NCI-H2081 treated with DMSO at 0.1 percent for 48 hours (cell line): ENCODE data around the gene POM121C.
"Not testable (repeated sequence)": the region's sequence is repeated elsewhere in the genome, so short reads cannot be mapped to it uniquely, and the experiment has no call there.

Experiments used
- DNase-seq: peaks from one replicate; lab custom pipeline; 2025; lab: John Stamatoyannopoulos, UW

The POM121C gene

GRCh38 chr7:75423481-75423880 is 62.6 kb downstream of the POM121C start:
- DNase-seq, result not testable (repeated sequence)

GRCh38 chr7:75421798-75422710 is 64.0 kb downstream of the POM121C start:
- DNase-seq, result not testable (repeated sequence)

- DNase-seq, result not testable (repeated sequence)
These were observed 65.9 kb downstream of the POM121C start for GRCh38 chr7:75420152-75420551.

GRCh38 chr7:75419693-75420092 is 66.4 kb downstream of the POM121C start:
- not testable (repeated sequence) for DNase-seq

GRCh38 chr7:75419210-75419609 is 66.9 kb downstream of the POM121C start:
- DNase-seq, result not testable (repeated sequence)

- DNase-seq, result not testable (repeated sequence)
These were observed 67.7 kb downstream of the POM121C start for GRCh38 chr7:75418292-75418858.

- DNase-seq, result not testable (repeated sequence)
These were observed 69.3 kb downstream of the POM121C start for GRCh38 chr7:75416787-75417186.

- DNase-seq, result not testable (repeated sequence)
These were observed 70.2 kb downstream of the POM121C start for GRCh38 chr7:75415829-75416373.

GRCh38 chr7:75415428-75415817 is 70.7 kb downstream of the POM121C start:
- DNase-seq, result not testable (repeated sequence)

- DNase-seq, result not testable (repeated sequence)
These were observed 71.2 kb downstream of the POM121C start for GRCh38 chr7:75414708-75415427.

GRCh38 chr7:75414204-75414603 is 71.9 kb downstream of the POM121C start:
- DNase-seq, result not testable (repeated sequence)

GRCh38 chr7:75410823-75411173 is 75.3 kb downstream of the POM121C start:
- not testable (repeated sequence) for DNase-seq

GRCh38 chr7:75409880-75410822 is 75.9 kb downstream of the POM121C start:
- not testable (repeated sequence) for DNase-seq

GRCh38 chr7:75404663-75405062 is 81.4 kb downstream of the POM121C start:
- DNase-seq, result not testable (repeated sequence)

- DNase-seq, result not testable (repeated sequence)
These were observed 82.3 kb downstream of the POM121C start for GRCh38 chr7:75403455-75404443.

GRCh38 chr7:75400575-75400974 is 85.5 kb downstream of the POM121C start:
- DNase-seq, result not testable (repeated sequence)

GRCh38 chr7:75398771-75399700 is 87.1 kb downstream of the POM121C start:
- not testable (repeated sequence) for DNase-seq

- not testable (repeated sequence) for DNase-seq
These were observed 88.2 kb downstream of the POM121C start for GRCh38 chr7:75397865-75398264.

- DNase-seq, result not testable (repeated sequence)
These were observed 90.8 kb downstream of the POM121C start, which contains the start of gene TRIM73 for GRCh38 chr7:75395329-75395728. Gene TRIM73, plus strand, starts transcription at chr7:75395629. Its CDS starts 3,305 bp downstream, at chr7:75398934.
